Suprapubic skin (tissue), 4 donors: ENCODE data around the gene COG5.
A peak's percentile ranks its signal among the peaks of the same experiment; 100 is the strongest.

ENCODE experiments used
- CTCF ChIP-seq, 2 donors: fragments of 200-600 bp in 1 of 2; fragments of 450-650 bp in 1 of 2; sonication (generic) in 1 of 2; IDR thresholded peaks; one replicate each; pipeline ENCODE4 v1.5.1; 2016 to 2019; ENCODE audit warnings: antibody characterized with exemption in 2 of 2, mild to moderate bottlenecking in 1 of 2, moderate library complexity in 1 of 2
- EP300 ChIP-seq: sonication (generic); formaldehyde crosslinking; IDR thresholded peaks from one replicate; pipeline ENCODE4 v1.6.1; 2017; ENCODE audit warnings: antibody characterized with exemption
- POLR2AphosphoS5 ChIP-seq, 3 donors: sonication (generic); formaldehyde crosslinking; IDR thresholded peaks; one replicate each; pipeline ENCODE4 v1.6.1; 2017; ENCODE audit warnings: antibody characterized with exemption in 3 of 3

- TF ChIP-seq CTCF (IDR thresholded peaks at IDR 0.05) (peak in 1 of 2 donors; percentile 36), POLR2AphosphoS5 (IDR thresholded peaks at IDR 0.05) (peak in 1 of 3 donors; percentile 26), EP300 (no peak)
These were observed 16.4 kb upstream of the COG5 start, which contains the start of gene BCAP29 for GRCh38 chr7:107579885-107580715.
